Left lobe of liver (tissue), 2 donors: ENCODE measurements around the gene OAS2. TPM values are rescaled to one million over a fixed set of nuclear protein-coding genes. Genes with fewer than 3 reads are reported as not detected.

Experiments
- ATAC-seq: fragments of 200-7000 bp; cut with Tn5 transposase; one replicate; pipeline ENCODE4 v1.9.1; 2020; ENCODE audit warnings: mild to moderate bottlenecking, moderate library complexity
- DNase-seq: peaks from one replicate; pipeline ENCODE4 v3.0.0-alpha.2; 2020; ENCODE audit warnings: low spot score
- total RNA-seq: library from RNA; stranded (reverse); gene quantifications from one replicate; pipeline ENCODE4 v1.2.1, GENCODE V29; 2021
- donor health status: DM: no; HTN: no; CAD: no; lungs with moderate emphysema.
- donor health status: DM: no; HTN: yes; CAD: no.

Gene OAS2
- total RNA-seq, 1 donor from 2014 or later: 6.4 TPM

GRCh38 chr12:113010701-113011100 lies 32.4 kb downstream of the OAS2 start:
- DNase-seq (no peak), ATAC-seq (peak; percentile 37)

- no peak for ATAC-seq
- DNase-seq: no peak
Measured at GRCh38 chr12:113014565-113014964, 36.2 kb downstream of the OAS2 start.

GRCh38 chr12:113016796-113017195 lies 38.5 kb downstream of the OAS2 start:
- DNase-seq: no peak
- ATAC-seq: no peak

GRCh38 chr12:113019025-113019424 lies 40.7 kb downstream of the OAS2 start:
- ATAC-seq (no peak), DNase-seq (no peak)

- ATAC-seq (no peak), DNase-seq (no peak)
Measured at GRCh38 chr12:113021500-113021899, 43.2 kb downstream of the OAS2 start.

GRCh38 chr12:113022563-113023297 lies 44.4 kb downstream of the OAS2 start:
- ATAC-seq (no peak), DNase-seq (no peak)

- DNase-seq: no peak
- no peak for ATAC-seq
Measured at GRCh38 chr12:113027726-113028125, 49.4 kb downstream of the OAS2 start.

- DNase-seq (no peak), ATAC-seq (peak; percentile 97)
Measured at GRCh38 chr12:113030875-113031525, 52.7 kb downstream of the OAS2 start.

- no peak for DNase-seq
- ATAC-seq: no peak
Measured at GRCh38 chr12:113039911-113040445, 61.7 kb downstream of the OAS2 start.

- ATAC-seq (peak; percentile 87), DNase-seq (peak; percentile 74)
Measured at GRCh38 chr12:113040722-113041171, 62.4 kb downstream of the OAS2 start.

- DNase-seq (no peak), ATAC-seq (no peak)
Measured at GRCh38 chr12:113041560-113041959, 63.2 kb downstream of the OAS2 start.

GRCh38 chr12:113043240-113043639 lies 64.9 kb downstream of the OAS2 start:
- ATAC-seq (no peak), DNase-seq (no peak)

- no peak for ATAC-seq
- no peak for DNase-seq
Measured at GRCh38 chr12:113044516-113044915, 66.2 kb downstream of the OAS2 start.

GRCh38 chr12:113048716-113049127 lies 70.4 kb downstream of the OAS2 start:
- no peak for DNase-seq
- ATAC-seq: peak; percentile 98

- ATAC-seq: peak; percentile 29
- no peak for DNase-seq
Measured at GRCh38 chr12:113049976-113050742, 71.8 kb downstream of the OAS2 start.

GRCh38 chr12:113050795-113051194 lies 72.5 kb downstream of the OAS2 start:
- DNase-seq (no peak), ATAC-seq (no peak)

GRCh38 chr12:113051759-113052158 lies 73.4 kb downstream of the OAS2 start:
- ATAC-seq (no peak), DNase-seq (no peak)

- ATAC-seq (no peak), DNase-seq (no peak)
Measured at GRCh38 chr12:113052326-113052725, 74.0 kb downstream of the OAS2 start.

- no peak for DNase-seq
- ATAC-seq: no peak
Measured at GRCh38 chr12:113054948-113055486, 76.7 kb downstream of the OAS2 start.

GRCh38 chr12:113055594-113056380 lies 77.5 kb downstream of the OAS2 start:
- no peak for DNase-seq
- ATAC-seq: peak; percentile 39

- DNase-seq (no peak), ATAC-seq (no peak)
Measured at GRCh38 chr12:113056381-113056630, 78.0 kb downstream of the OAS2 start.
